Measurements from ENCODE around the gene ELL2. TPM values are rescaled to one million over a fixed set of nuclear protein-coding genes. Genes with fewer than 3 reads are reported as not detected.

Gene ELL2
- total and polyA plus RNA-seq, 2 of the 13 experiments (the other 11 are each of a cell fraction or from before 2014, with no cell fraction given), result 78.9 to 97.1 TPM

GRCh38 chr5:95966005-95966404 lies 4.4 kb upstream of the ELL2 start (continued):
- peak; percentile 53; the same call in 1 of the 2 replicates for TF ChIP-seq IRF2 (CRISPR knock-in tag; IDR thresholded peaks at IDR 0.05)
- TF ChIP-seq ETV5 (CRISPR knock-in tag; IDR thresholded peaks at IDR 0.05; ENCODE audit: borderline replicate concordance), result no peak; the same call in 1 of the 2 replicates
- TF ChIP-seq MTA3 (CRISPR knock-in tag; IDR thresholded peaks at IDR 0.05), result no peak
- no peak for TF ChIP-seq ZNF580 (CRISPR knock-in tag; IDR thresholded peaks at IDR 0.05; ENCODE audit: borderline replicate concordance, low read depth)
- no peak for TF ChIP-seq ZNF333 (CRISPR knock-in tag; IDR thresholded peaks at IDR 0.05; ENCODE audit: borderline replicate concordance)
- no peak for TF ChIP-seq ZNF850 (CRISPR knock-in tag; conservative IDR thresholded peaks at IDR 0.05)
- TF ChIP-seq ZSCAN30 (CRISPR knock-in tag; IDR thresholded peaks at IDR 0.05), result no peak
- no peak for TF ChIP-seq ZNF33B (CRISPR knock-in tag; IDR thresholded peaks at IDR 0.05)
- no peak for TF ChIP-seq ISX (CRISPR knock-in tag; conservative IDR thresholded peaks at IDR 0.05)
- TF ChIP-seq PHF20 (CRISPR knock-in tag; IDR thresholded peaks at IDR 0.05), result no peak
- no peak for TF ChIP-seq DR1 (CRISPR knock-in tag; IDR thresholded peaks at IDR 0.05)
- TF ChIP-seq NAIF1 (CRISPR knock-in tag; IDR thresholded peaks at IDR 0.05; ENCODE audit: borderline replicate concordance), result no peak
- TF ChIP-seq DRAP1 (CRISPR knock-in tag; IDR thresholded peaks at IDR 0.05), result no peak
- TF ChIP-seq ZNF737 (CRISPR knock-in tag; IDR thresholded peaks at IDR 0.05; ENCODE audit: borderline replicate concordance), result no peak
- TF ChIP-seq ZNF772 (CRISPR knock-in tag; IDR thresholded peaks at IDR 0.05), result no peak
- no peak for TF ChIP-seq RFXANK (CRISPR knock-in tag; IDR thresholded peaks at IDR 0.05)
- no peak for TF ChIP-seq POGK (CRISPR knock-in tag; conservative IDR thresholded peaks at IDR 0.05)
- TF ChIP-seq ZBTB1 (CRISPR knock-in tag; IDR thresholded peaks at IDR 0.05; ENCODE audit: borderline replicate concordance), result no peak
- TF ChIP-seq RCOR2 (CRISPR knock-in tag; IDR thresholded peaks at IDR 0.05), result peak; percentile 93
- TF ChIP-seq ZNF780A (CRISPR knock-in tag; IDR thresholded peaks at IDR 0.05), result no peak
- TF ChIP-seq ATF7 (IDR thresholded peaks at IDR 0.05), result no peak
- no peak for TF ChIP-seq ATF7 (CRISPR knock-in tag; IDR thresholded peaks at IDR 0.05)
- TF ChIP-seq KDM5B (CRISPR knock-in tag; IDR thresholded peaks at IDR 0.05; ENCODE audit: borderline replicate concordance), result no peak
- TF ChIP-seq SP140L (CRISPR knock-in tag; IDR thresholded peaks at IDR 0.05; ENCODE audit: borderline replicate concordance), result no peak
- no peak for TF ChIP-seq CENPT (CRISPR knock-in tag; IDR thresholded peaks at IDR 0.05; ENCODE audit: low read depth)
- no peak for TF ChIP-seq ZNF878 (CRISPR knock-in tag; IDR thresholded peaks at IDR 0.05)
- TF ChIP-seq ZNF276 (CRISPR knock-in tag; IDR thresholded peaks at IDR 0.05; ENCODE audit: low read depth), result no peak
- TF ChIP-seq ONECUT2 (CRISPR knock-in tag; IDR thresholded peaks at IDR 0.05), result no peak
- no peak for TF ChIP-seq ZNF569 (CRISPR knock-in tag; IDR thresholded peaks at IDR 0.05; ENCODE audit: borderline replicate concordance)
- peak; percentile 87 for TF ChIP-seq TBX3 (IDR thresholded peaks at IDR 0.05; ENCODE audit: borderline replicate concordance)
- peak; percentile 45; the same call in 1 of the 2 replicates for TF ChIP-seq EHMT2 (IDR thresholded peaks at IDR 0.05; ENCODE audit: borderline replicate concordance, low read depth, low read length)

Measured in HepG2 (cell line).